Hepatocyte (in vitro differentiated cells): ENCODE measurements around the gene F12.

ENCODE experiments used
- CTCF ChIP-seq: fragments of 200-600 bp; sonication (generic); IDR thresholded peaks from 2 replicates; pipeline ENCODE4 v1.5.1; 2016; ENCODE audit warnings: antibody characterized with exemption, mild to moderate bottlenecking; ENCODE audit not compliant: poor library complexity
- EZH2 ChIP-seq: fragments of 200-600 bp; sonication (generic); IDR thresholded peaks from 2 replicates; pipeline ENCODE4 v1.6.1; 2016; ENCODE audit warnings: antibody characterized with exemption, mild to moderate bottlenecking, borderline replicate concordance
- EZH2phosphoT487 ChIP-seq: fragments of 200-600 bp; sonication (generic); IDR thresholded peaks from one replicate; pipeline ENCODE4 v1.6.1; 2018; ENCODE audit warnings: antibody characterized with exemption, mild to moderate bottlenecking, low read depth, moderate library complexity; ENCODE audit not compliant: unreplicated experiment, severe bottlenecking

- no peak for TF ChIP-seq CTCF
- no peak for TF ChIP-seq EZH2
- no peak for TF ChIP-seq EZH2phosphoT487
Measured at GRCh38 chr5:177405805-177406204, 3.6 kb downstream of the F12 start.
